PC-9 (cell line): ENCODE measurements around the gene CDH13. TPM values are rescaled to one million over a fixed set of nuclear protein-coding genes. Genes with fewer than 3 reads are reported as not detected.

Experiments
- BruUV-seq: library from RNA; stranded (reverse); fragments of 400-500 nt; replicated peaks from 2 replicates; lab custom pipeline; 2021; lab: Mats Ljungman, UMichigan
- CTCF ChIA-PET: fragments of 300-600 bp; sonication (Branson Sonifier 250); formaldehyde crosslinking; loops from one replicate; lab custom pipeline; 2022; ENCODE audit warnings: antibody characterized with exemption; lab: Charles Lee
- POLR2A ChIA-PET: fragments of 300-600 bp; sonication (Branson Sonifier 250); formaldehyde crosslinking; loops from one replicate; lab custom pipeline; 2022; ENCODE audit warnings: antibody characterized with exemption; ENCODE audit not compliant: unreplicated experiment; lab: Charles Lee
- DNase-seq, 2 experiments: peaks; one replicate each; pipeline versions ENCODE4 v3.0.0 to v3.0.0-alpha.2; 2015 to 2022; ENCODE audit warnings: mixed read lengths in 1 of 2
- H2AFZ ChIP-seq: fragments of 200-600 bp; sonication (generic); 2 replicates; pipeline ENCODE4 v1.8.1; 2017; ENCODE audit warnings: antibody characterized with exemption
- H3F3A ChIP-seq: fragments of 200-600 bp; sonication (generic); 2 replicates; pipeline ENCODE4 v1.8.1; 2017; ENCODE audit warnings: antibody characterized with exemption, mild to moderate bottlenecking, low read depth; ENCODE audit not compliant: insufficient read depth
- H3K27ac ChIP-seq: fragments of 200-600 bp; sonication (generic); 2 replicates; pipeline ENCODE4 v1.6.1; 2016; ENCODE audit warnings: mixed run types
- H3K27me3 ChIP-seq: fragments of 200-600 bp; sonication (generic); 2 replicates; pipeline ENCODE4 v1.6.1; 2016; ENCODE audit warnings: low read depth, mixed run types; ENCODE audit not compliant: insufficient read depth
- H3K36me3 ChIP-seq: fragments of 200-600 bp; sonication (generic); 2 replicates; pipeline ENCODE4 v1.6.1; 2016; ENCODE audit warnings: low read depth, mixed run types
- H3K4me1 ChIP-seq: fragments of 200-600 bp; sonication (generic); replicated peaks from 2 replicates; pipeline ENCODE4 v1.6.1; 2016; ENCODE audit warnings: mixed run types; ENCODE audit not compliant: insufficient read depth
- H3K4me2 ChIP-seq: fragments of 200-600 bp; sonication (generic); 2 replicates; pipeline ENCODE4 v1.6.1; 2017; ENCODE audit warnings: mixed run types
- H3K4me3 ChIP-seq: fragments of 200-600 bp; sonication (generic); 2 replicates; pipeline ENCODE4 v1.6.1; 2016; ENCODE audit warnings: mixed run types
- H3K79me2 ChIP-seq: fragments of 200-600 bp; sonication (generic); 2 replicates; pipeline ENCODE4 v1.6.1; 2017; ENCODE audit warnings: low read depth, mixed run types
- H3K9me2 ChIP-seq: fragments of 200-600 bp; sonication (generic); 2 replicates; pipeline ENCODE4 v1.8.1; 2017; ENCODE audit warnings: mild to moderate bottlenecking; ENCODE audit not compliant: insufficient read depth
- H3K9me3 ChIP-seq: fragments of 200-600 bp; sonication (generic); 2 replicates; pipeline ENCODE4 v1.8.1; 2016; ENCODE audit warnings: low read depth; ENCODE audit not compliant: insufficient read depth
- H4K20me1 ChIP-seq: fragments of 200-600 bp; sonication (generic); 2 replicates; pipeline ENCODE4 v1.8.1; 2017; ENCODE audit not compliant: insufficient read depth
- EZH2 ChIP-seq: fragments of 200-600 bp; sonication (generic); IDR thresholded peaks from 2 replicates; pipeline ENCODE4 v1.8.0; 2017; ENCODE audit warnings: antibody characterized with exemption, low read depth
- intact Hi-C: fragments of 100-400 bp; cut with micrococcal nuclease; formaldehyde crosslinking; loops from one replicate; pipeline ENCODE4 v1.10.0; 2022; ENCODE audit not compliant: unreplicated experiment
- total RNA-seq: library from RNA; stranded (reverse); gene quantifications from 2 replicates; pipeline ENCODE4 v1.2.3, GENCODE V29; 2021
- TF ChIP-seq, protein P1 (sequence below): fragments of 200-600 bp; sonication (generic); conservative IDR thresholded peaks from 2 replicates; pipeline ENCODE4 v1.6.1; 2017; ENCODE audit warnings: mixed run types, antibody characterized with exemption, mild to moderate bottlenecking, moderate library complexity

Gene CDH13
- total RNA-seq, 1 experiment from 2014 or later: 0.24 TPM

DNA sequence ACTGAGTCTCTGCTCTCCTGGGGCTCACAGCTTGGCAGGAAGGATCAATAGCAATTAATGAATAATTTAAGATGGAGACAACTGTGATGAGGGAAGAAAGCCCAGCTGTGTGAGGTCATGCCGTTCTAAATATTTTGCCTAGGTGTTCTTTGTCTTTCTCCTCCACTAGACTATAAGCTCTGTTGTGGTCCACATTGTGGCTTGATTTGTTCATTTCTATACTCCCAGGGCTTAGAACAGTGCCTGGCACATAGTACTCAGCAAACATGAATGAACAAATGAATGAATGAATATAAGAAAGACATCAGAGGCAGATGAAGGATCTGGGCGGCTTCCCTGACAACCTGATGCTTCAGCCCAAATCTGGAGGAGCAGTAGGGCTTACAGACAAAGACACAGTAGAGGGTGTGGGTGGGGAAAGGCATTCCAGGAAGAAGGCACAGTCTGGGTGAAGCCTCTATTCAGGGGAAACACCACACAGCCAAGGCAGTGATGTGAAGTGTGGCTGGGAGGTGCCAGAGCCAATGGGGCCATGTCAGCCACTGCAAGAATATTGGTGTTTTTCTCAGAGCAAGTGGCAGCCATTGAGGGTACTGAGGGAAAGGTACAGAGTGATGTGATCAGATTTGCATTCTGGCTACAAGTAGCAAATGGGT lies 8.3 kb downstream of the CDH13 start:
- ChIA-PET CTCF (no interaction called here), POLR2A (no interaction called here)
- H2AFZ ChIP-seq: no peak overlapping the region
- TF ChIP-seq, protein P1, sequence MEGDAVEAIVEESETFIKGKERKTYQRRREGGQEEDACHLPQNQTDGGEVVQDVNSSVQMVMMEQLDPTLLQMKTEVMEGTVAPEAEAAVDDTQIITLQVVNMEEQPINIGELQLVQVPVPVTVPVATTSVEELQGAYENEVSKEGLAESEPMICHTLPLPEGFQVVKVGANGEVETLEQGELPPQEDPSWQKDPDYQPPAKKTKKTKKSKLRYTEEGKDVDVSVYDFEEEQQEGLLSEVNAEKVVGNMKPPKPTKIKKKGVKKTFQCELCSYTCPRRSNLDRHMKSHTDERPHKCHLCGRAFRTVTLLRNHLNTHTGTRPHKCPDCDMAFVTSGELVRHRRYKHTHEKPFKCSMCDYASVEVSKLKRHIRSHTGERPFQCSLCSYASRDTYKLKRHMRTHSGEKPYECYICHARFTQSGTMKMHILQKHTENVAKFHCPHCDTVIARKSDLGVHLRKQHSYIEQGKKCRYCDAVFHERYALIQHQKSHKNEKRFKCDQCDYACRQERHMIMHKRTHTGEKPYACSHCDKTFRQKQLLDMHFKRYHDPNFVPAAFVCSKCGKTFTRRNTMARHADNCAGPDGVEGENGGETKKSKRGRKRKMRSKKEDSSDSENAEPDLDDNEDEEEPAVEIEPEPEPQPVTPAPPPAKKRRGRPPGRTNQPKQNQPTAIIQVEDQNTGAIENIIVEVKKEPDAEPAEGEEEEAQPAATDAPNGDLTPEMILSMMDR: no peak
- no peak for TF ChIP-seq EZH2
- no peaks in the 10 kb centered on the region for H3K36me3 ChIP-seq
- no peaks in the 10 kb centered on the region for H3K9me3 ChIP-seq
- H3K4me2 ChIP-seq: no peak overlapping the region
- peaks cover 15% of the 10 kb centered on the region; the same call in 1 of the 2 replicates for H3K27me3 ChIP-seq
- BruUV-seq: no TSS peak
- no peaks in the 10 kb centered on the region for H3K9me2 ChIP-seq
- intact Hi-C loops: no loop called here
- no peak for DNase-seq
- no peaks in the 10 kb centered on the region for H3K4me1 ChIP-seq
- H3K27ac ChIP-seq: no peak overlapping the region
- H3F3A ChIP-seq: no peaks in the 10 kb centered on the region
- no peaks in the 10 kb centered on the region for H4K20me1 ChIP-seq
- H3K79me2 ChIP-seq: no peaks in the 10 kb centered on the region
- H3K4me3 ChIP-seq: no peak overlapping the region

DNA sequence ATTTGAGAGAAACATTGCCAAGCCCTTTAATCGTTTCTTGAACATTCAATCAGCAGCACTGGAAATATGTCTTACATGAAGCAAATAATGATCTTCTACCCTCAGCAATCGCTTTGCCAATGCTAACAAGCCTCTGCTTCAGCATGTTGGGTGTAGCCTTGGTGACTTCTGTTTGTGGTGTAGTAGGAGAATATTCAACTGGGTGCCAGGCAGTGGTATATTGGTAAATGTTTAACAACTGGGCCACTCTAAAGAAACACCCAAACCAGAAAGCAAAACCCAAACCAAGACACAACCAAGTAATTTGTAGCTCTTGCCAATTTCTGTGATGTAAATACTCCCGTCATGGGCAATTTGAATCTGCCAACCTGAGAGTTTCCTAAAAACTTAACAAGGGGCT lies 9.7 kb downstream of the CDH13 start:
- no peak for DNase-seq
- H3K27ac ChIP-seq: no peak overlapping the region
- H3K4me1 ChIP-seq: no peaks in the 10 kb centered on the region
- no peaks in the 10 kb centered on the region for H4K20me1 ChIP-seq
- H3K9me3 ChIP-seq: no peaks in the 10 kb centered on the region
- ChIA-PET POLR2A (no interaction called here), CTCF (no interaction called here)
- no peaks in the 10 kb centered on the region for H3K79me2 ChIP-seq
- no peak overlapping the region for H2AFZ ChIP-seq
- H3F3A ChIP-seq: no peaks in the 10 kb centered on the region
- no TSS peak for BruUV-seq
- no peaks in the 10 kb centered on the region for H3K36me3 ChIP-seq
- peaks cover 15% of the 10 kb centered on the region; the same call in 1 of the 2 replicates for H3K27me3 ChIP-seq
- H3K4me3 ChIP-seq: no peak overlapping the region
- intact Hi-C loops: no loop called here
- H3K4me2 ChIP-seq: no peak overlapping the region
- no peak for TF ChIP-seq EZH2
- TF ChIP-seq, protein P1: no peak
- H3K9me2 ChIP-seq: no peaks in the 10 kb centered on the region

DNA sequence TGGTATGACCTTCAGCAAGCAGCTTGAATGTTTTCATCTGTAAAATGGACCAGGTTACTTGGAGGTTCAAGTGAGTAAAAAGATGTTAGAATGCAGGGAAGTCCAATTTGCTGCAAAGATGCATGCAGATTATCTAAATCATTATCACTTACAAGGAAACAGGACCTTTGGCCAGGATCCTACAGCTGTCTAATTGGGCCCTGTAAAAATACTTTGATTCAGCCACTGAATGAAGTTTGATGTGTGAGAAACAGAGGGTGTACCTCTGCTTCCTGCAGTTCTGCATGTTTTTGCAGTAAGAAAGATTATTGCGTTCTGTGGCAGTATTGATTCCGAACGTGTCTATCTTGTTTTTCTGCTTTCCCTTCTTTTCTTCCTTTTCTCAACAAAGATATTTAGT lies 10.2 kb downstream of the CDH13 start:
- ChIA-PET CTCF (interaction anchor here (0.7 kb wide), 1 partner anchor 35 kb away, joined by 4 read pairs; no protein-coding TSS in a partner anchor), POLR2A (no interaction called here)
- TF ChIP-seq, protein P1: no peak
- TF ChIP-seq EZH2: no peak
- Histone ChIP-seq H3K79me2 (no peaks in the 10 kb centered on the region), H3K4me3 (no peak overlapping the region), H3K36me3 (no peaks in the 10 kb centered on the region), H3K9me3 (no peaks in the 10 kb centered on the region), H3K27me3 (peaks cover 15% of the 10 kb centered on the region; the same call in 1 of the 2 replicates), H2AFZ (no peak overlapping the region), H4K20me1 (no peaks in the 10 kb centered on the region), H3K4me2 (no peak overlapping the region), H3K9me2 (no peaks in the 10 kb centered on the region), H3F3A (no peaks in the 10 kb centered on the region), H3K4me1 (no peaks in the 10 kb centered on the region), H3K27ac (no peak overlapping the region)
- no peak for DNase-seq
- intact Hi-C loops: no loop called here
- BruUV-seq: no TSS peak
